Stimulated activated CD4-positive, alpha-beta T cell treated with anti-CD3 and anti-CD28 coated beads, Interleukin-1b, Interleukin-23, amount 100 ng/mL, for 24 hours (primary cell): ENCODE results near the gene KAT6B.
"Not testable (repeated sequence)": the region's sequence is repeated elsewhere in the genome, so short reads cannot be mapped to it uniquely, and the experiment has no call there.

Experiments
- DNase-seq, 4 experiments: peaks; one replicate each; pipeline ENCODE4 v3.0.0-alpha.2; 2020; ENCODE audit warnings: low read depth in 4 of 4, low spot score in 1 of 4

Gene KAT6B

DNA sequence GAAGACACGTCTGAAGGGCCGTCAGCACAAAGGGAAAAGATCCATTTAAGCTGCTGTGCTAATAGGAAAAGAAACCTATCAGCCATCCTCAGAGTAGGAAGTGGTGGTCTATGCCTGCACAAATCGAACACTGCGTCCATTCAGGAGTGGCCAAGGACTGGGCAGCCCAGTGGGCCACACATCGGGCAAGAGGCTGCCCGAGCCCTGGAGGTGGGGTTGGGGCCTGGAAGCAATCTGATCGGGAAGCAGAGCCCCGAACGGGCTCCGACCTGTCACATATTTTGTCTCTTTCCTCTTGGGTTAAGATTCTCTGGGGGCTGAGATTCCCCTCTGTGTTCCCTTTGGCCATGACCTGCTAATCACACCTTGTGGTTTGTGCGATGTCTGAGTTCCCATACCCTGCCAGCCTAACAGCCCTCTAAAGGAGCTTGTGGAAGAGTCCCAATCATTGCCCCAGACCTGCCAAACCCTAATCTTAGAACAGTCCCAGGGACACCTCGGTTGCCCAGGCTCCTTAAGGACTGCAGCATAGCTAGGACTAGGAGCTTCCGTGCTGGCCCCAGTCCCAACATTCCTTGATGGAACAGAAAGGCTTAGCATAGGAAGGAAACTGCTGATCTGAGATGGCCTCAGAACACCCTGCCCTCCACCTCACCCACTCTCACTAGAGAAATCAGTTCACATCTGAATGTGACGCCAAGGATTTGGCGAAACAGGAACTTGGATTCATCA lies 207.2 kb downstream of the KAT6B start:
- DNase-seq, result no peak

DNA sequence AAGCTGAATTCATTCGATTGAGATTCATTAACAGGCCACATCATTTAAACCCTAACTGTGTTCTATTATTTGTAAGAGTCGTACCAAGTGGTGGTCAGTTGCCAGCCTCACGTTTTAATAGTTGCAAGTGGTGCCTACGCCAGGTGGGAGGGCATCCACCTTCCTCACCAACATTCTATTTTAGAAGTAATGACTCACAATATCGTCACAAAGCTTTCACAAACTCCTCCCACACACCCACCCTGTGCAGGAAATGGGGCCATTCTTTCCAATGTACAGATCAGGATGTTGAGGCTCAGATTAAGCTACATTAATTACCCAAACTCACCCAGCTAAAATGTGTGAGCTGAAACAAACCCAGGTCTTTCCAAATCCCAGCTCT lies 207.7 kb downstream of the KAT6B start:
- peak in 2 of 4 experiments; percentile 21 to 50 for DNase-seq

DNA sequence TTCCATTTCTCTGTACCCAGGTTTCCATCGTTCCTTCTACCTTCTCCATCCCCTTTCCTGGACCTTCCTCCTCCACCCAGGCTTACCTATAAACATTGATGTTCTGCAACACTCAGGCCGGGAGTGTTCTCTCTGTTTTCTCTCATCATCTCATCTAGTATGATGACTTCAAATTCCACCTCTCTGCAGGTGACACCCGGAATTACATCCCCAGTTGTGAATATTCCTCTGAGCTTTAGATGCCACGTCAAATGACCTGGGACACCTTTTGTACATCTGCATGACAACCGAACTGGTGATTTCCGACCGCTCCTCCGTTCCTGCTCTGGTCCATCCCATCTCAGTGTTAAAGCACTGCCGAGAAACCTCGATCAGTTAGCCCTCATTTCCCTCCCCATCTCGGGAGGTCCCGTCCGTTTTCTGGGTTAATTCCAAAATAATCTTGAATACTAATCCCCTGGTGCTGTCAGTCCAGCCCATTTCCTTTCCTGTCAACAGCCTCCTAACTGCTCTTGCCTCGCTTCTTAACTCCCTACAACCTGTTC lies 208.4 kb downstream of the KAT6B start:
- DNase-seq, result no peak

DNA sequence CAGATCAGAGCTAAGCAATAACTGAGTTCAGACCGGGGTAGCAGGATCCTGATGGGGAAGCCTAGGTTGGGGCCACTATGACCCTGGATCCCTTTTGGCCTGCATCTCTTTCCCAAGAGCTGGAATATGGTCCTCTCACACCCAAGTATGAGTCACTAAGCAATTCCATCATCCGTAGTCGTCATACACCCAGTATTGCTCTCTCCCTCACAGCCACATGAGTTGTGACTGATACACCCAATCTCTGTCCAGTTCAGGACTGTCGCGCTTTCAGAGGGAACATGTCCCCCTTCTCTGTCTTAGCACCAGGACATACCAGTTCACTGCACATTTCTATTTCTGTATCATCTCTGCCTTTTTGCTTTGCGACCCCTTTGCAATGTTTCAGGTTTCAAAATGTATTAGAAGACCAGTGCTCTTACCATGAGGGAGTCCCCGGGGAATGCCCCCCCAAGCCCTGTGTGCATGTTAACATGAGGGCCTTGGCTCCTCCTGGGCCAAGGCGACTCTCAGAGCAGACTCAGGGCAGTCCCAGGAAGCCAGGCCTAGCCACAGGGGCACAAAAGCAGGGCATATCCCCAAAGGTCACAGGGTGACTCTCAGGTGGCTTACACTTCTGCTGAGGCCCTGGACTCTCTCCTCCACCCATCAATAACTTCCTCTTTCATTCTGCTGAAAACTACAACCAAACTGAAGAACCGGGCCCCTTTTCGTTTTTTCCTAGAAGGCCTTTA lies 209.7 kb downstream of the KAT6B start:
- peak in 1 of 4 experiments; percentile 15 for DNase-seq

- no peak for DNase-seq
Observed at GRCh38 chr10:75037171-75038153, 211.1 kb downstream of the KAT6B start.

- DNase-seq, result no peak
Observed at GRCh38 chr10:75038335-75038734, 211.9 kb downstream of the KAT6B start.

DNA sequence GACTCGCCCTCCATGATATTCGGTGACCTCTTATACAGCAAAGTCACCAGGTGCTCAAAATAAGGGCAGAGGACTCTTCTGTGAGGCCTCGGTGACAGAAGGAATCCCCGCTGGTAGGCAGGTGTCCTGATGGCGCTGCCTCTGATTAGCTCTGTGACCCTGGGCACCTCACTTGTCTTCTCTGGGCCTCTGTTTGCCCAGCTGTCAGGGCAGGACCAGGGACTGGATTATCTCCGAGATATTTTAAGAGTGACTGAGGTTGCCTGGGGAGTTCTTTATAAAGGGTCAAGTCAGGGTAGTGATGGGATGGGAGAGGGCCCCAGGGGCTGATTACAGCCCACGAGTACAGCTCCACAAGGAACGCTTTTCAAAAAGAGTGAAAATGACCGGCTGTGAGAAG lies 214.2 kb downstream of the KAT6B start:
- no peak for DNase-seq

- no peak for DNase-seq
Observed at GRCh38 chr10:75042292-75042974, 216.0 kb downstream of the KAT6B start.

GRCh38 chr10:75043256-75044131 lies 217.1 kb downstream of the KAT6B start:
- peak in 3 of 4 experiments; percentile 28 to 45 (median 36) for DNase-seq

DNA sequence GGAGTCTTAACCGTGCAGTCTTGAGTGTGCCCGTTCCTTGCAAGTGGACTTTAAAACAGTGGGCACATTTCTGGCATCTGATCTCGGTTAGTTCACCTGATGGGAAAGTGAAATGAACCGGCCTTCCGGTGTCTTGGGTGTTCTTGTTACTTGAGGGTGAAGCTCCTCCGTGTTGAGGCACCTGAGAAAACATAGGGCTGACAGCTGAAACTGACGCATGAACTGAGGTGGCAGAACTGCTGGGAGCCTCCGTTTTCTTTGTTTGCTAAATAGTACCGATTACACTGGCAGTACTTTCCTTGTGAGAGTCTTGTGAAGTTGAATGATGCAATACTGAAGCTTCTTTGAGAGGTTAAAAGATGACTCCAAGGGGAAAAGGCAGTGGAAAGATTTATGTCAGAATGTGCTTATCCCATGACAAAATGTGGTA lies 222.3 kb downstream of the KAT6B start:
- no peak for DNase-seq

DNA sequence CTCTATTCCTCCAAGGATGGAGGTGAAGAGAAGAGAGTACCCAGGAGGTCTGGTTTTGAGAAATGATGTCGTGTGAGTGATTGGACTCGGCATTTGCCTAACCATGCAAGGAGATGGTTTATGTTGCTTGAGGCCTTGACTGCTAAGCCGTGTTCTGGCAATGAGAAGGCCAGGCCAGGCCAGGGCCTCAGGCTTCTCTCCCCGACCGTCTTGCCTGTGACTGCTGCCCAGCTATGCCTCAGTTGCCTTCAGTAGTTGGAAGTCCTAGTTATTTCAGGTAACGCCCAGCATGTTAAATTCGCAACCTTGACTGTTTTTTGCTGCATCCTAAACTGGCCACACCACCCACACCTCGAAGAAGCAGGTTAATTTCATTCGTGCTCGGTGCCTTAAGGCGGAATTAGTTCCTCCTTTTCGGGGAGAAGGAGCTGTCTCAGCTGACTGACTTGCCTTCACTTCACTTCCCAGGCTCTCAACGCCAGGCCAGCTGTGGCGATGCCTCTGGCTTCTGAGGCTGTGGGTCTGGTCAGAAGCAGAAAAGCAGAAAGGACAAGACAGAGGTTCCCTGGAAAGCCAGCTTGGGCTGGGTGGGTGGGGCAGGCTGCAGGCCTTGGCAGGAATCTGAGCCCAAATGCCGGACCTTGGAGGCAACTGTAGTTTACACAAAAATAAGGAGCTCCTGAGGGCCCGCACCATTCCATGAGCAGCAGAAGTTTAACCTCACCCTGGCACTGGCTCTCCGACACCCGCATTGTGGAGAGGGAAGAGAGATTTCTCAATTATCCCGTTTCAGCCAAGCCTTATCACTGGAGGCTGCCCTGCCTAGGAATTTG lies 223.1 kb downstream of the KAT6B start:
- no peak for DNase-seq

- DNase-seq, result no peak
Observed at GRCh38 chr10:75050149-75050919, 223.9 kb downstream of the KAT6B start.

- no peak for DNase-seq
Observed at GRCh38 chr10:75051308-75051707, 224.9 kb downstream of the KAT6B start.

DNA sequence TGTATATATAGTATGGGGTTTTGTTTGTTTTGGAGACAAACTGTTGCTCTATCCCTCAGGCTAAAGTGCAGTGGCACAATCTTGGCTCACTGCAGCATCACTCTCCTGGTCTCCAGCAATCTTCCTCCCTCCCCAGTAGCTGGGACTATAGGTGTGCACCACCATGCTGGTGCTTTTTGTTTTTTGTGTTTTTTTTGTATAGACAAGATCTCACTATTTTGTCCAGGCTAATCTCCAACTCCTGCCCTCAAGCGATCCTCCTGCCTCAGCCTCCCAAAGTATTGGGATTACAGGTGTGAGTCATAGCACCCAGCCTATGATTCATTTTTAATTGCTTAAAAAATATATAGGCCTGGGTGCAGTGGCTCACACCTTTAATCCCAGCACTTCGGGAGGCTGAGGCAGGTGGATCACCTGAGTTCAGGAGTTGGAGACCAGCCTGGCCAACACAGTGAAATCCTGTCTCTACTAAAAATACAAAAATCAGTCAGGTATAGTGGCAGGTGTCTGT lies 229.6 kb downstream of the KAT6B start:
- not testable (repeated sequence) for DNase-seq

DNA sequence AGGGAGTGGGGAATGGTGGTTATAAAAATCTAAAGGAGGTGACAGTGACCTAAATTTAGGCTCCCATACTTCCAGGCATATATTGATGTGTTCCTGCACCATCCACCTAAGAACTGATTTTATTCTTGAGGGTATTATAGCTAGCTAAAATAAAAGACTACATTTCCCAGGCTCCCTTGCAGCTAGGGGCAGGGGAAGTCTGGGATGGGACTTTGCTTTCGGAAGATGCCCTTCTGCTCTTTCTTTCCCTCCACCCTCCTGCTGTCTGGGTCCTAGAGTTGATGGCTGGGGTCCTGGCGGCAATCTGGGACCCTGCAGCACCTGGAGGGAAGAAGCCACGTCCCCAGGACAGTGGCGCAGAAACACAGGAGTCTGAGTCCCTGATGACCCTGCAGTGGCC lies 231.3 kb downstream of the KAT6B start:
- no peak for DNase-seq

GRCh38 chr10:75058161-75058560 lies 231.8 kb downstream of the KAT6B start:
- no peak for DNase-seq

DNA sequence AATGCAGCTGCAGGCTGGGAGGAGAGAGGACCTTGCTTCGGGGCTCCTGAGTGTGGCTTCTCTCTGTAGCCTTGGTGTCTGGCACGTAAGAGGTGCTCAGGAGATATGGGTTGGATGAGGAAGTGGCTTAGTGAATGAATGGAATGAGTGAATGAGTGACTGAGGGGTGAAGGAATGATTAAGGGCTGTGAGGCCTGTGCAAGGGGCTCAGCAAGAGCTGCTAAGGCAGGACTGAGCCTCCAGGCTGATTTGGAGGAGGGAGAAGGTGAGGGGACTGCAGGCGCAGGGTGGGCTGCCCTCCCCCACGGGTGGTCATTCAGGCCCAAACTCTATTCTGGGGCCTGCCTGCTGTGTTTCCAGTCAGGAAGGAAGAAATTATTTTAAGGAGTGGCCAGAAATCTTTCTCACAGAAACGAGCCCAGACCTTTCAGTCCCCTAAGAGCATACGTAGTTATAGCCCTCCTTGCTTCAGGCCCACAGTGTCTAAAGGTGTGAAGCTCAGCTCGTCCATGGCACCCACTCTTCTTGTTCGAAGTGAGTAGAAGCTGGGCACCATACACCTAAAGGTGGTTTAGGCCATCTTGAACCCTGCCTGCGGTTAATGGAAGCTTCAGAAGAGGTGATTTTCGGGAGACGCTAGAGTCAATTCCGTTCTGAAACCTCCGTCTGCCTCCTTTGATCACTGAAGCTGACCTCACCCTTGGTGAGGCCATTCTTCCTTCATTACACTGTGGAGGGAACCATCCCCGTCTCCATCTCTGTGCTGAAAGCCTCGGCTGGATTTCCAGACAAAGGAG lies 235.5 kb downstream of the KAT6B start:
- no peak for DNase-seq
